Measurements from ENCODE around the gene SS18. TPM values are rescaled to one million over a fixed set of nuclear protein-coding genes. Genes with fewer than 3 reads are reported as not detected.

The SS18 gene
- total and polyA plus RNA-seq, 3 experiments from 2014 or later = 41.3 to 55.5 (median 52.8) TPM

Other genes starting within 250 kb of the SS18 start
- 1 to 10 TPM; 1.4 to 1.7 TPM for gene PSMA8, start 43.3 kb upstream of the SS18 start, total RNA-seq
- gene PSMA8, start 43.3 kb upstream of the SS18 start, polyA plus RNA-seq = 2.1 TPM
- gene TAF4B, start 135.8 kb upstream of the SS18 start, total RNA-seq = 10 to 100 TPM; 18.7 to 19.5 TPM
- 4.3 TPM for gene TAF4B, start 135.8 kb upstream of the SS18 start, polyA plus RNA-seq

Data from CD8-positive, alpha-beta memory T cell (primary cell).